B cell (primary cell): Measurements from ENCODE around the gene UBR4. TPM values are rescaled to one million over a fixed set of nuclear protein-coding genes. Genes with fewer than 3 reads are reported as not detected.
A peak's percentile ranks its signal among the peaks of the same experiment; 100 is the strongest.

ENCODE experiments used
- ATAC-seq: fragments of 200-7000 bp; cut with Tn5 transposase; one replicate; pipeline ENCODE4 v1.10.0; 2021; ENCODE audit warnings: low read depth, mild to moderate bottlenecking, moderate number of reproducible peaks, moderate library complexity
- CTCF ChIA-PET: fragments of 350-600 bp; sonication (Branson Sonifier 250); formaldehyde crosslinking; loops from one replicate; lab custom pipeline; 2021; ENCODE audit warnings: antibody characterized with exemption, inconsistent platforms; lab: Charles Lee
- POLR2A ChIA-PET: fragments of 350-600 bp; sonication (Branson Sonifier 250); formaldehyde crosslinking; loops from one replicate; lab custom pipeline; 2021; ENCODE audit warnings: antibody characterized with exemption; lab: Charles Lee
- DNase-seq: peaks from one replicate; pipeline ENCODE4 v3.0.0; 2013
- H2AFZ ChIP-seq: 2 replicates; pipeline ENCODE4 v1.6.1; 2012; ENCODE audit warnings: mild to moderate bottlenecking, low read depth, low read length; ENCODE audit not compliant: insufficient read depth, poor library complexity, severe bottlenecking
- H3K27ac ChIP-seq, 2 donors: 1 replicate in 1 of 2; 2 replicates in 1 of 2; pipeline ENCODE4 v1.5.1; 2012 to 2013; ENCODE audit warnings: low read length in 2 of 2, mild to moderate bottlenecking in 2 of 2, moderate library complexity in 1 of 2
- H3K27me3 ChIP-seq, 4 experiments: fragments of 200-600 bp in 1 of 4; sonication (generic) in 1 of 4; replicated peaks in 1 of 4; 1 replicate in 2 of 4; 2 replicates in 2 of 4; pipeline versions ENCODE4 v1.6.1 to v1.7.0; 2013 to 2016; ENCODE audit warnings: low read length in 3 of 4, mild to moderate bottlenecking in 2 of 4, mixed read lengths in 1 of 4, moderate library complexity in 1 of 4; ENCODE audit not compliant: insufficient read depth in 4 of 4, control insufficient read depth in 3 of 4; ENCODE audit errors: control extremely low read depth in 1 of 4
- H3K36me3 ChIP-seq, 2 experiments: replicated peaks in 1 of 2; 1 replicate in 1 of 2; 2 replicates in 1 of 2; pipeline versions ENCODE4 v1.6.1 to v1.7.1; 2013; ENCODE audit warnings: low read length in 1 of 2; ENCODE audit not compliant: insufficient read depth in 2 of 2, control insufficient read depth in 1 of 2; ENCODE audit errors: control extremely low read depth in 1 of 2, extremely low read depth in 1 of 2
- H3K4me1 ChIP-seq, 2 donors: fragments of 200-600 bp in 1 of 2; sonication (generic) in 1 of 2; 1 replicate in 1 of 2; 2 replicates in 1 of 2; pipeline versions ENCODE4 v1.5.1 to v1.6.1; 2013 to 2017; ENCODE audit warnings: low read length in 2 of 2; ENCODE audit not compliant: control insufficient read depth in 2 of 2, insufficient read depth in 2 of 2
- H3K4me2 ChIP-seq: replicated peaks from 2 replicates; pipeline ENCODE3; 2012; ENCODE audit warnings: mild to moderate bottlenecking, low read depth, low read length; ENCODE audit not compliant: poor library complexity, severe bottlenecking
- H3K4me3 ChIP-seq, 5 experiments: fragments of 200-600 bp in 1 of 5; sonication (generic) in 1 of 5; 1 replicate in 3 of 5; 2 replicates in 2 of 5; pipeline versions ENCODE4 v1.5.1 to v1.7.0; 2011 to 2016; ENCODE audit warnings: low read length in 4 of 5, mild to moderate bottlenecking in 4 of 5, low read depth in 2 of 5, control low read depth in 1 of 5, moderate library complexity in 1 of 5; ENCODE audit not compliant: insufficient read depth in 1 of 5; ENCODE audit errors: control extremely low read depth in 1 of 5, extremely low read depth in 1 of 5
- H3K79me2 ChIP-seq: fragments of 200-600 bp; sonication (generic); one replicate; pipeline ENCODE4 v1.6.0; 2016; ENCODE audit warnings: low read length; ENCODE audit not compliant: control insufficient read depth, insufficient read depth
- H3K9ac ChIP-seq: fragments of 200-600 bp; sonication (generic); 2 replicates; pipeline ENCODE4 v1.6.1; 2017; ENCODE audit warnings: mild to moderate bottlenecking, low read length, moderate library complexity
- H3K9me3 ChIP-seq, 3 donors: one replicate each; pipeline versions ENCODE4 v1.6.1 to v1.7.1; 2013; ENCODE audit warnings: low read length in 2 of 3; ENCODE audit not compliant: control insufficient read depth in 2 of 3, insufficient read depth in 1 of 3; ENCODE audit errors: control extremely low read depth in 1 of 3
- H4K20me1 ChIP-seq: 2 replicates; pipeline ENCODE4 v1.6.0; 2012; ENCODE audit warnings: mild to moderate bottlenecking, low read length; ENCODE audit not compliant: insufficient read depth, control insufficient read depth, poor library complexity, severe bottlenecking
- H3K27ac Mint-ChIP-seq: one replicate; pipeline ENCODE4 v1.8.0; 2021; ENCODE audit warnings: mixed read lengths
- H3K27me3 Mint-ChIP-seq: one replicate; pipeline ENCODE4 v1.8.0; 2021; ENCODE audit warnings: mixed read lengths
- H3K4me1 Mint-ChIP-seq: one replicate; pipeline ENCODE4 v1.8.0; 2021; ENCODE audit warnings: mixed read lengths
- H3K4me3 Mint-ChIP-seq: one replicate; pipeline ENCODE4 v1.8.0; 2021; ENCODE audit warnings: mixed read lengths
- H3K9me3 Mint-ChIP-seq: one replicate; pipeline ENCODE4 v1.8.0; 2022; ENCODE audit warnings: mixed read lengths; ENCODE audit not compliant: insufficient read depth
- EZH2 ChIP-seq: IDR thresholded peaks from 2 replicates; pipeline ENCODE4 v1.6.1; 2012; ENCODE audit warnings: borderline replicate concordance, low read depth, mild to moderate bottlenecking, moderate library complexity, low read length; ENCODE audit not compliant: insufficient read depth, poor library complexity, severe bottlenecking
- WGBS: methylation state at CpG from one replicate; pipeline ENCODE4 v1.1.5; 2013; ENCODE audit warnings: missing lambda C conversion rate; ENCODE audit not compliant: insufficient coverage; 5-methylcytosine and 5-hydroxymethylcytosine counted together
- intact Hi-C: fragments of 100-400 bp; cut with micrococcal nuclease; formaldehyde crosslinking; loops from one replicate; pipeline ENCODE4 v1.10.0; 2022
- polyA plus RNA-seq: library from polyadenylated mRNA; depleted of rRNA; stranded (reverse); fragments of >200 nt; gene quantifications from 2 replicates; pipeline ENCODE4 v1.2.3, GENCODE V29; 2012
- total RNA-seq, 2 donors: library from RNA; stranded (reverse); fragments of 120-200 nt in 1 of 2; gene quantifications; 1 replicate in 1 of 2; 2 replicates in 1 of 2; pipeline versions ENCODE4 v1.2.3 to v1.2.4, GENCODE V29; 2013 to 2022
- TF ChIP-seq, protein P1 (sequence below): fragments of 200-600 bp; IDR thresholded peaks from one replicate; pipeline ENCODE4 v1.8.0; 2022; ENCODE audit warnings: antibody characterized with exemption, mild to moderate bottlenecking

Gene UBR4
- total and polyA plus RNA-seq, 2 donors (not counting 1 experiment from before 2014, with no cell fraction given) = 90.0 to 190 TPM

DNA sequence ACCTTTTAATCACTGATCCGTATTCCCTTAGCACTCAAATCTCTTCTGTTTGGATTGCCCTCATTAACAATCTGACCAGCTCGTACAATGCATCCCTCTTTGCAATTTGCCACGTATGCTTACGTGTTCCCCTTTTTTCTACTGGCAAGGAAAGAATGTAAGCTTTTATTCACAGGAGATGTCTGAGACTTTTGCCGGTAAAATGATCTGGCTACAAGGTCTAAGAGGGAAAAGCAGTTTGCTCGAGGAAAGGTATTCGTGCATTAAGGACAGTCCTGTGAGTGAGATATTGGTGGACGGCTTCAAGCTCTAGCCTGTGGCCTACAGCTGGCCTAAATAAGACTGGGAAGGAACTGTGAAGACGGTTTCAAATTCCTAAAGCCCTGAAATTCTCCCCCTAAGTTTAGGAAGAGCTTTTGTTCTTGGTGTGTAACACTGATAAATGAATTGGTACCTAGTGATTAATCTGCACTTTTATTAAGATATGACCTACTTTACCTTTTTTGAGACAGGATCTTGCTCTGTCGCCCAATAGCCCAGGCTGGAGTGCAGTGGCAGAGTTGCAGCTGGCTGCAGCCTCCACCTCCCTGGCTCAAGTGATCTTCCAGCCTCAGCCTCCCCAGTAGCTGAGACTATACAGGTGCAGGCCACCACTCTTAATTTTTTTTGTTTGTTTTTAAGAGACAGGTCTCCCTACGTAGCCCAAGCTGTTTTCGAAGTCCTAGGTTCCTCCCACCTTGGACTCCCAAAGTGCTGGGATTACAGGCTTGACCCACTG is 895 bp upstream of the UBR4 start:
- H3K4me1 Mint-ChIP-seq = peaks cover 52% of the 10 kb centered on the region
- intact Hi-C loops = loop anchor here (1.0 kb wide), 5 partner anchors 30 to 385 kb away; partner anchors contain the start of genes AKR7A2, CAPZB, EMC1 and MRTO4
- peaks cover 32% of the 10 kb centered on the region for H4K20me1 ChIP-seq
- H3K4me2 ChIP-seq = peak overlapping the region; percentile 79
- H3K27me3 Mint-ChIP-seq = no peaks in the 10 kb centered on the region
- no peaks in the 10 kb centered on the region for H3K9me3 Mint-ChIP-seq
- DNase-seq = no peak
- H3K27me3 ChIP-seq = no peaks in the 10 kb centered on the region
- H3K9ac ChIP-seq = peak overlapping the region; percentile 88
- peak overlapping the region; percentile 93 for H3K4me3 Mint-ChIP-seq
- no peaks in the 10 kb centered on the region for H3K9me3 ChIP-seq
- H3K4me1 ChIP-seq = peaks cover 32% of the 10 kb centered on the region in 2 donors
- H3K27ac Mint-ChIP-seq = peak overlapping the region; percentile 94
- H3K27ac ChIP-seq = peak overlapping the region; percentile 89 to 94
- H3K36me3 ChIP-seq = peaks cover 2 to 9% of the 10 kb centered on the region in 2 experiments
- H3K79me2 ChIP-seq = peaks cover 72% of the 10 kb centered on the region
- TF ChIP-seq EZH2 = no peak
- TF ChIP-seq, protein P1, sequence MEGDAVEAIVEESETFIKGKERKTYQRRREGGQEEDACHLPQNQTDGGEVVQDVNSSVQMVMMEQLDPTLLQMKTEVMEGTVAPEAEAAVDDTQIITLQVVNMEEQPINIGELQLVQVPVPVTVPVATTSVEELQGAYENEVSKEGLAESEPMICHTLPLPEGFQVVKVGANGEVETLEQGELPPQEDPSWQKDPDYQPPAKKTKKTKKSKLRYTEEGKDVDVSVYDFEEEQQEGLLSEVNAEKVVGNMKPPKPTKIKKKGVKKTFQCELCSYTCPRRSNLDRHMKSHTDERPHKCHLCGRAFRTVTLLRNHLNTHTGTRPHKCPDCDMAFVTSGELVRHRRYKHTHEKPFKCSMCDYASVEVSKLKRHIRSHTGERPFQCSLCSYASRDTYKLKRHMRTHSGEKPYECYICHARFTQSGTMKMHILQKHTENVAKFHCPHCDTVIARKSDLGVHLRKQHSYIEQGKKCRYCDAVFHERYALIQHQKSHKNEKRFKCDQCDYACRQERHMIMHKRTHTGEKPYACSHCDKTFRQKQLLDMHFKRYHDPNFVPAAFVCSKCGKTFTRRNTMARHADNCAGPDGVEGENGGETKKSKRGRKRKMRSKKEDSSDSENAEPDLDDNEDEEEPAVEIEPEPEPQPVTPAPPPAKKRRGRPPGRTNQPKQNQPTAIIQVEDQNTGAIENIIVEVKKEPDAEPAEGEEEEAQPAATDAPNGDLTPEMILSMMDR = no peak
- H2AFZ ChIP-seq = peak overlapping the region; percentile 79
- ATAC-seq = no peak
- 42% methylated on average over 5 of the region's 12 CpGs for WGBS
- peak overlapping the region; percentile 79 to 93 (median 88) for H3K4me3 ChIP-seq
- ChIA-PET POLR2A (interaction anchor here (0.7 to 2.2 kb wide), 2 partner anchors 41 to 274 kb away, joined by 4 to 9 read pairs; partner anchors contain the start of genes CAPZB, EMC1 and MRTO4), CTCF (interaction anchor here (0.7 to 1.0 kb wide), 3 partner anchors 25 to 31 kb away, joined by 3 read pairs; no protein-coding TSS in a partner anchor)
